GM23248 (cell line): Measurements from ENCODE around the gene MTRR.

Experiments used
- EZH2 ChIP-seq: fragments of 200-600 bp; sonication (generic); IDR thresholded peaks from 2 replicates; pipeline ENCODE4 v1.6.1; 2018; ENCODE audit warnings: antibody characterized with exemption, mild to moderate bottlenecking; ENCODE audit not compliant: insufficient read depth, poor library complexity, severe bottlenecking
- EZH2phosphoT487 ChIP-seq: fragments of 200-600 bp; sonication (generic); IDR thresholded peaks from 2 replicates; pipeline ENCODE4 v1.6.1; 2018; ENCODE audit warnings: antibody characterized with exemption, moderate library complexity, mild to moderate bottlenecking, low read depth; ENCODE audit not compliant: insufficient read depth

- TF ChIP-seq EZH2phosphoT487 (no peak), EZH2 (no peak)
These were observed 3.7 kb downstream of the MTRR start for GRCh38 chr5:7872517-7873130.
